Effector memory CD8-positive, alpha-beta T cell (primary cell): ENCODE results near the gene SLC9A6.

ENCODE experiments used
- ATAC-seq: fragments of 150-1000 bp; cut with Tn5 transposase; replicated peaks from 2 replicates; pipeline ENCODE4 v1.10.0; 2021; ENCODE audit warnings: mild to moderate bottlenecking, moderate library complexity
- DNase-seq, 3 experiments: peaks; one replicate each; pipeline ENCODE4 v3.0.0; 2021
- H3K27ac Mint-ChIP-seq, 2 donors: one replicate each; pipeline ENCODE4 v1.8.0; 2022; ENCODE audit warnings: mild to moderate bottlenecking in 2 of 2, mixed read lengths in 2 of 2, moderate library complexity in 2 of 2
- H3K27me3 Mint-ChIP-seq, 2 donors: one replicate each; pipeline ENCODE4 v1.8.0; 2022; ENCODE audit warnings: mixed read lengths in 2 of 2
- H3K36me3 Mint-ChIP-seq: one replicate; pipeline ENCODE4 v1.8.0; 2022; ENCODE audit warnings: mild to moderate bottlenecking, moderate library complexity, mixed read lengths; ENCODE audit not compliant: insufficient read depth
- H3K4me1 Mint-ChIP-seq, 2 donors: one replicate each; pipeline ENCODE4 v1.8.0; 2022; ENCODE audit warnings: low read depth in 2 of 2, mixed read lengths in 2 of 2
- H3K4me3 Mint-ChIP-seq, 2 donors: one replicate each; pipeline ENCODE4 v1.8.0; 2022; ENCODE audit warnings: mild to moderate bottlenecking in 2 of 2, mixed read lengths in 2 of 2, moderate library complexity in 2 of 2
- H3K9me3 Mint-ChIP-seq, 2 donors: one replicate each; pipeline ENCODE4 v1.8.0; 2022; ENCODE audit warnings: mixed read lengths in 2 of 2

Gene SLC9A6

DNA sequence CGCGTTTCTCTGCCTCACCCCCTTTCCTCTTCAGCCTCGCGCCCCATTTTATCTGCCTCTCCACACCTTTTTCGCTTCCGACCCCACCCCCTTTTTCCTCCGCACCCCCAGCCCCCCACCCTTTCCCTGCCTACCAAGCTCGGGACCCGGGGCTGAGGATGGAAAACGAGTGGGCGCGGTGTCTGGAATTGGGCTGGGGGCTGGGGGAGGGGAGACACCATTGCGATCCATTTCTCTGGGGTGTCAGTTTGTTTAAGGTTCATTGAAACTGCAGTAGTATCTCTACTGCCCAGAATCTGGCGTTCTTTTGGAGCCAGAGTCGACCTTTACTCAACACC lies 707 bp downstream of the SLC9A6 start:
- H3K27ac Mint-ChIP-seq, result peak overlapping the region; percentile 94 to 96
- H3K27me3 Mint-ChIP-seq, result no peaks in the 10 kb centered on the region
- peaks cover 32 to 64% of the 10 kb centered on the region in 2 donors for H3K4me1 Mint-ChIP-seq
- H3K9me3 Mint-ChIP-seq, result no peaks in the 10 kb centered on the region
- ATAC-seq (no peak), DNase-seq (no peak)
- H3K36me3 Mint-ChIP-seq, result peaks cover 15% of the 10 kb centered on the region
- H3K4me3 Mint-ChIP-seq, result peak overlapping the region; percentile 92 to 94

DNA sequence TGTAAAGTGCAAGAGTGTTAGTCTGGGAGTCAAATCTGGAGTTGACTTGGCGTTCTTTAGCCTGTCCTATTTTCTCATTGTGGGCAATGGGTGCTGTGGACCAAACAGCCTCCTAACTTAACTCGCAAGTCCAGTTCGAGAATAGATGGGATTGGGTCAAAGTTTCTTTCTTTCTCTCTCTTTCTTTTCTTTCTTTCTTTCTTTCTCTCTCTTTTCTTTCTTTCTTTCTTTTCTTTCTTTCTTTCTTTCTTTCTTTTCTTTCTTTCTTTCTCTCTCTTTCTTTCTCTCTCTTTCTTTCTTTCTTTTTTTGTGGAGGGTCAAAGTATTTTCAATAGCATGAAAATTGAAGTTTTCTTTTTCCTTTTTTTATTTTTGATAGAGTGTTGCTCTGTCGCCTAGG lies 3.0 kb downstream of the SLC9A6 start:
- ATAC-seq, result no peak
- H3K4me3 Mint-ChIP-seq, result no peak overlapping the region
- no peak for DNase-seq
- H3K9me3 Mint-ChIP-seq, result no peaks in the 10 kb centered on the region
- peak overlapping the region; percentile 4 to 76 for H3K27ac Mint-ChIP-seq
- H3K4me1 Mint-ChIP-seq, result peaks cover 30 to 69% of the 10 kb centered on the region in 2 donors
- H3K27me3 Mint-ChIP-seq, result no peaks in the 10 kb centered on the region
- peaks cover 18% of the 10 kb centered on the region for H3K36me3 Mint-ChIP-seq

- no peak for DNase-seq
- no peaks in the 10 kb centered on the region for H3K9me3 Mint-ChIP-seq
- no peaks in the 10 kb centered on the region for H3K27me3 Mint-ChIP-seq
- no peak overlapping the region for H3K4me3 Mint-ChIP-seq
- ATAC-seq, result no peak
- no peak overlapping the region for H3K27ac Mint-ChIP-seq
- H3K4me1 Mint-ChIP-seq, result no peaks in the 10 kb centered on the region
- peaks cover 16% of the 10 kb centered on the region for H3K36me3 Mint-ChIP-seq
Measured at GRCh38 chrX:136015016-136015415, 29.8 kb downstream of the SLC9A6 start.

GRCh38 chrX:136016881-136017280 lies 31.6 kb downstream of the SLC9A6 start:
- ATAC-seq (no peak), DNase-seq (no peak)
- Mint-ChIP-seq H3K4me1 (no peaks in the 10 kb centered on the region), H3K27ac (no peak overlapping the region), H3K4me3 (no peak overlapping the region), H3K36me3 (peaks cover 25% of the 10 kb centered on the region), H3K9me3 (no peaks in the 10 kb centered on the region), H3K27me3 (no peaks in the 10 kb centered on the region)

DNA sequence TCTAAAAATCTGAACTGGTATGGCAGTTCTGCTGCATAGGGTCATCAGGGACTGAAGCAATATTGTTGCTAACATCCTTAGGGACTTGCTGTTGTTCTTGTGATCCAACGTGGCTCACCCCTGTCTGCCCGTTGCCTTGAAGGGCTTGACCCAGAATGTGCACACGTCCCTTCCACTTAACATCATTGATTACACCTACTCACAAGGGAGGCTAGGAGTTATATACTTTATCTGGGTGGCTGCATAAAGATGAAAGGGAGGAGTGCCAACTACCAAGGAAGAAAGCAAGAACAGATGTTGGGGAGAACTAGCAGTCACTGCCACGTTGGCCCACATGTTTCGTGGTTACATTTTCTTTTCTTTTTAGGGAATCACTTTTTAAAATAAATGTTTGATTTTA lies 34.0 kb downstream of the SLC9A6 start:
- Mint-ChIP-seq H3K9me3 (no peaks in the 10 kb centered on the region), H3K27ac (no peak overlapping the region), H3K36me3 (peaks cover 29% of the 10 kb centered on the region), H3K4me1 (no peaks in the 10 kb centered on the region), H3K27me3 (no peaks in the 10 kb centered on the region), H3K4me3 (no peak overlapping the region)
- ATAC-seq, result no peak
- no peak for DNase-seq

DNA sequence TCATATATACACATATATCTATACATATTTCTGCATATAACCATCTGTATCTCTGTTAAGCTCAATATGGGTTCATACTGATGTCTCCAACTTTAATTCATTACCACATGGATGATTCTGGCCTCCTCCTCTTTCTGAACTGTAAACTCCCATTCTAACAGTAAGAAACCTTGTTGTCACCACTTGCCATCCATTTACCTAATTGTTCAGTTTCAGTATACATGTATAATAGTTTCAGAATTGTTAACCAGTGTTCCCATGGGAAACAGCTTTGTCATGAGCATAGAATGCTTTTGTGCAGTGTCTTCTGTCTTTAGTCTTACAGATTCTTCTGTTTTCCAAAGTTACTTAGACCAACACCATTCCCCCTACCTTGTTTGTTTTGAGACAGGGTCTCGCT lies 35.9 kb downstream of the SLC9A6 start:
- Mint-ChIP-seq H3K9me3 (no peaks in the 10 kb centered on the region), H3K4me1 (no peaks in the 10 kb centered on the region), H3K4me3 (no peak overlapping the region), H3K27ac (no peak overlapping the region), H3K27me3 (no peaks in the 10 kb centered on the region), H3K36me3 (peaks cover 24% of the 10 kb centered on the region)
- no peak for DNase-seq
- no peak for ATAC-seq

- Mint-ChIP-seq H3K27ac (no peak overlapping the region), H3K9me3 (no peaks in the 10 kb centered on the region), H3K4me3 (no peak overlapping the region), H3K36me3 (peaks cover 27% of the 10 kb centered on the region), H3K4me1 (no peaks in the 10 kb centered on the region), H3K27me3 (no peaks in the 10 kb centered on the region)
- ATAC-seq, result no peak
- no peak for DNase-seq
Measured at GRCh38 chrX:136021903-136022302, 36.7 kb downstream of the SLC9A6 start.

- no peaks in the 10 kb centered on the region for H3K9me3 Mint-ChIP-seq
- H3K27me3 Mint-ChIP-seq, result no peaks in the 10 kb centered on the region
- H3K36me3 Mint-ChIP-seq, result peaks cover 22% of the 10 kb centered on the region
Measured at GRCh38 chrX:136025091-136025490, 39.9 kb downstream of the SLC9A6 start.

GRCh38 chrX:136028383-136028984 lies 43.2 kb downstream of the SLC9A6 start:
- no peaks in the 10 kb centered on the region for H3K9me3 Mint-ChIP-seq
- H3K4me1 Mint-ChIP-seq, result no peaks in the 10 kb centered on the region
- H3K27ac Mint-ChIP-seq, result peak overlapping the region in 1 of 2 donors; percentile 75
- no peaks in the 10 kb centered on the region for H3K27me3 Mint-ChIP-seq
- DNase-seq (no peak), ATAC-seq (peak; percentile 63)
- H3K4me3 Mint-ChIP-seq, result no peak overlapping the region
- peaks cover 11% of the 10 kb centered on the region for H3K36me3 Mint-ChIP-seq

More at GRCh38 chrX:136025091-136025490, 39.9 kb downstream of the SLC9A6 start:
- Mint-ChIP-seq H3K27ac (no peak overlapping the region), H3K4me1 (no peaks in the 10 kb centered on the region), H3K4me3 (no peak overlapping the region)
- no peak for ATAC-seq
- DNase-seq, result no peak

DNA sequence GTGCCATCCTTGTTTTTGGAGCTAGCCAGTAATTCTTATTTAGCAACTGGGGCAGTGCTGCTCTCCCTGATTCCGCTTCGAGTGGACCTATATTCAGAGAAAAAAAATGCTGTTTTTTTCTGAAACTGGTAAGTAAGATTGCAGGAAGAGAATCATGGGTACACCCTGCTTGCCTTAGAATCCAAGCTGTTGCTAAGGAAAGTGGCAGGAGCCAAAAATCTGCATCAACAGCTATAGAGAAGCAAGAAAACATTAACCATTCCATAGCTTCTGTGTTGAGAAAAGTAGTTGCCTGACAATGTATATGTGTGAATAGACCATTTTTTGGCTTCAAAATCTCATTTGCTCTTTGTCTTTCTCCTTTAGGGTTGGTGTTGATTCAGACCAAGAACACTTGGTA lies 44.5 kb downstream of the SLC9A6 start:
- no peaks in the 10 kb centered on the region for H3K9me3 Mint-ChIP-seq
- peaks cover 12% of the 10 kb centered on the region for H3K36me3 Mint-ChIP-seq
- no peaks in the 10 kb centered on the region for H3K4me1 Mint-ChIP-seq
- no peak overlapping the region for H3K27ac Mint-ChIP-seq
- ATAC-seq, result no peak
- no peak overlapping the region for H3K4me3 Mint-ChIP-seq
- DNase-seq, result no peak
- H3K27me3 Mint-ChIP-seq, result no peaks in the 10 kb centered on the region

DNA sequence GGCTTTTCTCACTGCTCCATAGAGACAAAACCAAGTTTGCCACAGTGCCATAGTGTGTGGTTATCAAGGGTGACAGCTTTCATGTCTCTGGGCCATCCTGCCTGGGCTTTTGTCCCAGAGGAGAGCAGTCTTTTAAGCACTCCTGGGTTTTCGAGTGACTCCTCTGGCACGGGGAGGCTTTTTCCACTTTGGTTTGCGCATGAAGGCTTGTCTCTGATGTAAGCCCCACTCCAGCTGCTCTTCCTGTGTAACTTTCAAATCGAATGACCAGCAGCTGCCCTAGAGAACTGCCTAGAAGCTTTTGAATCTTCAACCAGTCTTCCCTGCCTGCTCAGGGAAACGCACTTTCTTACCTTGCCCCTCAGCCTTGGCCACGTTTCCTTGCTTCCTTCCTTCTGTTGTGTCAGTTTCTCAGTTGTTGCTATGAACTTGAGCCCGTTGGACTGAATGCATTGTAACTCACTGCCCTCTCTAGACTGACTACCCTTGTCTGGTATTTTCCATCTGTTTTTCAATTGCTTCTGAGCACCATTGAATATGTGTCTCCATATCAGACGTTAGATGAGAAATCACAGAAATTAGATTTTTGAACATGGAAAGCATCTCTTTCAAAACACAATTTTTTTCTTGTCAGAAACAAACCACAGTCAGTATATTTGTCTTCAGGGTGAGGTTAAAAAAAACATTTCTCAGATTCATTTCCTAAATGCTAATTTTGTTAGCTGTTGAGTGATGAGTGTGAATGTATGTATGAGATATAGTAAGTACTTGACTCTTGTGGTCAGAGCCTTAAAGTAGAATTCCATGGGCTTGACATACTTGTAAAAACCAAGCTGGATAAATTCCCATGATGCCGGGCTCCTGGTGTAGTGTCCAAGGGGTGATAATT lies 45.3 kb downstream of the SLC9A6 start:
- Mint-ChIP-seq H3K27me3 (no peaks in the 10 kb centered on the region), H3K27ac (no peak overlapping the region), H3K9me3 (no peaks in the 10 kb centered on the region), H3K36me3 (peaks cover 12% of the 10 kb centered on the region), H3K4me3 (no peak overlapping the region), H3K4me1 (no peaks in the 10 kb centered on the region)
- ATAC-seq (no peak), DNase-seq (no peak)

- Mint-ChIP-seq H3K27me3 (no peaks in the 10 kb centered on the region), H3K27ac (no peak overlapping the region), H3K4me1 (peaks cover 0 to 5% of the 10 kb centered on the region in 2 donors), H3K36me3 (peaks cover 14% of the 10 kb centered on the region), H3K9me3 (no peaks in the 10 kb centered on the region), H3K4me3 (no peak overlapping the region)
- DNase-seq, result no peak
- no peak for ATAC-seq
Measured at GRCh38 chrX:136031626-136032025, 46.4 kb downstream of the SLC9A6 start.

DNA sequence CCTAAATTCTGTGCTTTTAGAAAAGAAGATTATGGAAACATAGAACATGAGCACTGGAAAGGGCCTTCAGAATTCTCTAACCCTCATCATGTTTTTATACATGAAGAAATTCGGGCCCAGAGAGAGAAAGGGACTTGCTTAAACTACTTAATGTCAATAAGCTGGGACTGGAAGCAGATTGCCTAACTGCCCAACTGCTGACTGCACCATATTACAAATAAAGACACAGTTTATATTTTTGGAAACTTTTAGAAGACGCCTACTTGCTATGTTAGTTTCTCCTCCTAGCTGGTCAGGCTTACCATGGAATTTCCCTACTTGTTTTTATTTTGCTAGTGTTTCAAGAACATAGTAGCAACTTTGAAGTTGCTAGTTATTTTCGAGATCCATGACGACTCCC lies 47.1 kb downstream of the SLC9A6 start:
- ATAC-seq (no peak), DNase-seq (no peak)
- H3K27me3 Mint-ChIP-seq, result no peaks in the 10 kb centered on the region
- no peak overlapping the region for H3K27ac Mint-ChIP-seq
- H3K4me3 Mint-ChIP-seq, result no peak overlapping the region
- H3K36me3 Mint-ChIP-seq, result peaks cover 14% of the 10 kb centered on the region
- no peaks in the 10 kb centered on the region for H3K9me3 Mint-ChIP-seq
- peaks cover 0 to 5% of the 10 kb centered on the region in 2 donors for H3K4me1 Mint-ChIP-seq

DNA sequence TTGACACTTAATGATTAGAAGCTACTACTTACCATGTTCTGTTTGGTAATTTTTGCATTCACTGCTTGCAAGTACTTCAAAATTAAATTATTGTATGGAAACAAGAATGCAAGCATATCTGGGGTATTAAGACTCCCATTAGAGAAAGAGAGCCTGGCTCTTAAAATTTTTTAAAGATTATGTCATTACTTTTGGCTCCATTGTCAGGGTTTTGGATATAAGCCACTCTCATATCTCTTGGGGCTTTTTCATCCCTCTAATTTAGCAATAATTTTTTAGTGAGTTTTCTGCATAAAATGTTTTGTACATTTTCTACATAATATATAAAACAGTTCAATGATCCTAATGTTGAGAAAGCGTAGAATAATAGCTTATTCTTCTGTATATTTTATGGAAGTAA lies 49.4 kb downstream of the SLC9A6 start:
- peaks cover 0 to 5% of the 10 kb centered on the region in 2 donors for H3K4me1 Mint-ChIP-seq
- no peaks in the 10 kb centered on the region for H3K9me3 Mint-ChIP-seq
- peaks cover 17% of the 10 kb centered on the region for H3K36me3 Mint-ChIP-seq
- DNase-seq, result no peak
- no peaks in the 10 kb centered on the region for H3K27me3 Mint-ChIP-seq
- no peak for ATAC-seq
- H3K27ac Mint-ChIP-seq, result no peak overlapping the region
- no peak overlapping the region for H3K4me3 Mint-ChIP-seq
